GM12878 (cell line): Measurements from ENCODE around the gene GFPT1. TPM values are rescaled to one million over a fixed set of nuclear protein-coding genes. Genes with fewer than 3 reads are reported as not detected.

Source experiments
- ATAC-seq: fragments of 200-7000 bp; cut with Tn5 transposase; 3 replicates; pipeline ENCODE4 v1.9.1; 2020; ENCODE audit warnings: mild to moderate bottlenecking, moderate library complexity
- BruUV-seq: library from RNA; stranded (reverse); fragments of 400-500 nt; replicated peaks from 2 replicates; lab custom pipeline; 2021; lab: Mats Ljungman, UMichigan
- CTCF ChIA-PET: fragments of 300-600 bp; sonication (Branson Sonifier 250); formaldehyde crosslinking; extraction: SDS; loops from one replicate; lab custom pipeline; 2021; ENCODE audit warnings: inconsistent platforms; lab: Yijun Ruan, JAX
- POLR2A ChIA-PET: fragments of 350-600 bp; formaldehyde crosslinking; extraction: SDS; loops from one replicate; lab custom pipeline; 2021; ENCODE audit warnings: inconsistent platforms; lab: Charles Lee
- RAD21 ChIA-PET: fragments of 300-600 bp; sonication (Branson Sonifier 250); formaldehyde crosslinking; loops from one replicate; lab custom pipeline; 2023; ENCODE audit warnings: antibody characterized with exemption; ENCODE audit not compliant: unreplicated experiment; lab: Charles Lee
- SMC1A ChIA-PET: fragments of 300-600 bp; sonication (Branson Sonifier 250); formaldehyde crosslinking; loops from one replicate; lab custom pipeline; 2023; ENCODE audit not compliant: unreplicated experiment, uncharacterized antibody; lab: Charles Lee
- DNase-seq: peaks from one replicate; pipeline ENCODE4 v3.0.0-alpha.2; 2011; ENCODE audit warnings: low read depth, low spot score
- FAIRE-seq: peaks from 3 replicates; lab custom pipeline; 2011; peaks lifted over from hg19 to GRCh38; lab: Jason Lieb, UNC
- H2AFZ ChIP-seq: 2 replicates; pipeline ENCODE4 v1.6.0; 2011; ENCODE audit warnings: low read depth, low read length, control low read depth; ENCODE audit not compliant: control insufficient read depth
- H3K27ac ChIP-seq: 2 replicates; pipeline ENCODE4 v1.5.1; 2011; ENCODE audit warnings: control low read depth; ENCODE audit not compliant: control insufficient read depth, insufficient read depth
- H3K27me3 ChIP-seq, 2 experiments: replicated peaks in 1 of 2; 2 replicates each; pipeline versions ENCODE4 v1.6.0 to v1.6.1; 2011; ENCODE audit warnings: low read length in 1 of 2; ENCODE audit not compliant: control insufficient read depth in 2 of 2, insufficient read depth in 2 of 2
- H3K36me3 ChIP-seq, 2 experiments: 2 replicates each; pipeline ENCODE4 v1.5.1; 2011; ENCODE audit warnings: low read length in 1 of 2; ENCODE audit not compliant: control insufficient read depth in 2 of 2, insufficient read depth in 2 of 2
- H3K4me1 ChIP-seq: 2 replicates; pipeline ENCODE4 v1.6.1; 2011; ENCODE audit warnings: mild to moderate bottlenecking, low read length, moderate library complexity, mixed read lengths; ENCODE audit not compliant: control insufficient read depth, insufficient read depth
- H3K4me2 ChIP-seq: 2 replicates; pipeline ENCODE4 v1.6.0; 2011; ENCODE audit warnings: control low read depth; ENCODE audit not compliant: control insufficient read depth, insufficient read depth
- H3K4me3 ChIP-seq: fragments of 200-600 bp; sonication (generic); 2 replicates; pipeline ENCODE4 v1.5.1; 2016
- H3K79me2 ChIP-seq: 2 replicates; pipeline ENCODE4 v1.6.0; 2011; ENCODE audit warnings: low read length; ENCODE audit not compliant: control insufficient read depth, insufficient read depth
- H3K9ac ChIP-seq: 2 replicates; pipeline ENCODE4 v1.8.0; 2011; ENCODE audit warnings: low read length, control low read depth, mixed read lengths; ENCODE audit not compliant: control insufficient read depth, insufficient read depth
- H3K9me3 ChIP-seq: replicated peaks from 3 replicates; pipeline ENCODE4 v1.5.1; 2011; ENCODE audit warnings: mild to moderate bottlenecking, low read length; ENCODE audit not compliant: control insufficient read depth, insufficient read depth
- H4K20me1 ChIP-seq: 2 replicates; pipeline ENCODE4 v1.6.0; 2011; ENCODE audit not compliant: control insufficient read depth, insufficient read depth
- BACH1 ChIP-seq: fragments of 450-650 bp; IDR thresholded peaks from 2 replicates; pipeline ENCODE4 v1.6.1; 2017; ENCODE audit warnings: mild to moderate bottlenecking, borderline replicate concordance
- BCL11A ChIP-seq: IDR thresholded peaks from 2 replicates; pipeline ENCODE4 v1.6.1; 2011; ENCODE audit warnings: low read depth, low read length
- CEBPB ChIP-seq, 2 experiments: fragments of 150-350 bp in 1 of 2; IDR thresholded peaks; 2 replicates each; pipeline ENCODE4 v1.6.1; 2012 to 2014; ENCODE audit warnings: low read depth in 2 of 2, low read length in 2 of 2, borderline replicate concordance in 1 of 2, inconsistent platforms in 1 of 2
- CHD2 ChIP-seq: IDR thresholded peaks from 2 replicates; pipeline ENCODE4 v1.6.1; 2011; ENCODE audit warnings: low read depth, low read length, improper control_type of control experiment, borderline replicate concordance
- EP300 ChIP-seq, 2 experiments: fragments of 150-350 bp in 1 of 2; IDR thresholded peaks; 2 replicates each; pipeline ENCODE4 v1.6.1; 2011 to 2012; ENCODE audit warnings: low read depth in 2 of 2, low read length in 2 of 2, borderline replicate concordance in 1 of 2, improper control_type of control experiment in 1 of 2, inconsistent platforms in 1 of 2; ENCODE audit not compliant: control insufficient read depth in 1 of 2
- EZH2 ChIP-seq: IDR thresholded peaks from 2 replicates; pipeline ENCODE4 v1.6.1; 2012; ENCODE audit warnings: low read depth, mild to moderate bottlenecking, control low read depth, inconsistent platforms, low read length, borderline replicate concordance; ENCODE audit not compliant: control insufficient read depth
- FOXK2 ChIP-seq: fragments of 450-650 bp; IDR thresholded peaks from 2 replicates; pipeline ENCODE4 v1.6.1; 2017; ENCODE audit warnings: mild to moderate bottlenecking, moderate library complexity
- KLF5 ChIP-seq: fragments of 450-650 bp; IDR thresholded peaks from 2 replicates; pipeline ENCODE4 v1.6.1; 2014; ENCODE audit warnings: mild to moderate bottlenecking; ENCODE audit not compliant: partially characterized antibody
- MEF2B ChIP-seq: fragments of 450-650 bp; IDR thresholded peaks from 2 replicates; pipeline ENCODE4 v1.6.1; 2018; ENCODE audit warnings: mild to moderate bottlenecking, moderate library complexity; ENCODE audit not compliant: partially characterized antibody, poor library complexity, severe bottlenecking
- POLR2AphosphoS5 ChIP-seq: IDR thresholded peaks from 2 replicates; pipeline ENCODE4 v1.6.1; 2011; ENCODE audit warnings: mild to moderate bottlenecking, low read length, inconsistent platforms
- SP1 ChIP-seq: IDR thresholded peaks from one replicate; pipeline ENCODE4 v1.6.1; 2011; ENCODE audit warnings: low read depth, low read length
- SREBF1 ChIP-seq: IDR thresholded peaks from 2 replicates; pipeline ENCODE4 v1.6.1; 2012; ENCODE audit warnings: mild to moderate bottlenecking, low read length
- SREBF2 ChIP-seq: IDR thresholded peaks from 2 replicates; pipeline ENCODE4 v1.6.1; 2012; ENCODE audit warnings: mild to moderate bottlenecking, low read length
- TAF1 ChIP-seq: IDR thresholded peaks from 2 replicates; pipeline ENCODE4 v1.6.1; 2011; ENCODE audit warnings: mild to moderate bottlenecking, low read depth, low read length, borderline replicate concordance
- TCF12 ChIP-seq: IDR thresholded peaks from 2 replicates; pipeline ENCODE4 v1.6.1; 2011; ENCODE audit warnings: low read depth, mild to moderate bottlenecking, low read length
- WGBS: methylation state at CpG from one replicate; pipeline ENCODE4 v1.1.6; 2016; ENCODE audit warnings: low lambda C conversion rate; ENCODE audit not compliant: insufficient replicate concordance, insufficient coverage; ENCODE audit errors: missing lambda C conversion rate; 5-methylcytosine and 5-hydroxymethylcytosine counted together
- in situ Hi-C: fragments of 300-500 bp; cut with MboI; formaldehyde crosslinking; loops from 9 replicates; pipeline ENCODE4 v1.14.3; 2018; ENCODE audit warnings: mixed read lengths
- intact Hi-C: fragments of 100-400 bp; cut with micrococcal nuclease; formaldehyde crosslinking; loops from one replicate; pipeline ENCODE4 v1.14.2; 2022; ENCODE audit not compliant: unreplicated experiment
- polyA plus RNA-seq, 11 experiments: library from polyadenylated mRNA; depleted of rRNA in 4 of 11; unstranded in 6 of 11; stranded (reverse) in 5 of 11; fragments of >200 nt; fragmentation: Nextera tagmentation in 4 of 11; fragmentation: Illumina TruSeq in 1 of 11; extraction: Ambion mirVana in 4 of 11; extraction: Trizol in 1 of 11; gene quantifications; 1 replicate in 1 of 11; 2 replicates in 10 of 11; pipeline versions ENCODE4 v1.2.1 to v1.2.3, GENCODE V29; 2011 to 2016; ENCODE audit warnings: inconsistent platforms in 2 of 11, missing spikeins in 2 of 11, low read depth in 1 of 11
- total RNA-seq, 4 experiments: library from RNA; depleted of rRNA in 3 of 4; stranded (reverse); fragments of >200 nt in 3 of 4; fragmentation: Illumina TruSeq in 1 of 4; extraction: Trizol in 1 of 4; gene quantifications; 2 replicates each; pipeline versions ENCODE4 v1.2.1 to v1.2.3, GENCODE V29; 2013 to 2021
- TF ChIP-seq, protein P1 (sequence below): fragments of 450-650 bp; IDR thresholded peaks from 2 replicates; pipeline ENCODE4 v1.6.1; 2016; ENCODE audit warnings: mild to moderate bottlenecking
- TF ChIP-seq, protein P2 (sequence below): fragments of 450-650 bp; IDR thresholded peaks from 2 replicates; pipeline ENCODE4 v1.6.1; 2017; ENCODE audit warnings: low read depth, mild to moderate bottlenecking, moderate library complexity
- TF ChIP-seq, protein P3 (sequence below): fragments of 450-650 bp; IDR thresholded peaks from 2 replicates; pipeline ENCODE4 v1.6.1; 2017; ENCODE audit warnings: borderline replicate concordance

The GFPT1 gene
- total and polyA plus RNA-seq, 10 of the 15 experiments (the other 5 are each of a cell fraction or from before 2014, with no cell fraction given), result 10.1 to 95.2 (median 24.5) TPM

DNA sequence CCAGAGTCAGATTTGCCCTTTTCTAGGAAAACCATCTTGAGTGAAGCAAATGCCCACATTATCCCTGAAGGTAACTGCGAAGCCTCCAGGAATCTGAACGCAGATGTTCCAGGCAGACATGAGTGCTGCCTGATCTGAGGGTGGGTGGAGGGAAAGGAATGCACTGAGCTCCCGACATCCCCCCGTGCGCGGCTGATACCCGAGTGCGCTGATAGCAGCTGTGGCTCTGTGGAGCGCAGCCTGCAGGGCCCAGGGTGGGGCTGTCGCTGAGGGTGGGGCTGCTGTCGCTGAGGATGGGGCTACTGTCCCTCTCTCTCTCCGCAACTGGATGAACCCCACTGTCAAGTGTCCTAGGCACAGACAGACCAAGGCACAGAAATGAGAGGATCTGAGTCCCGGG lies 82.4 kb downstream of the GFPT1 start (continued):
- TF ChIP-seq POLR2AphosphoS5, result no peak
- no peak for TF ChIP-seq FOXK2

DNA sequence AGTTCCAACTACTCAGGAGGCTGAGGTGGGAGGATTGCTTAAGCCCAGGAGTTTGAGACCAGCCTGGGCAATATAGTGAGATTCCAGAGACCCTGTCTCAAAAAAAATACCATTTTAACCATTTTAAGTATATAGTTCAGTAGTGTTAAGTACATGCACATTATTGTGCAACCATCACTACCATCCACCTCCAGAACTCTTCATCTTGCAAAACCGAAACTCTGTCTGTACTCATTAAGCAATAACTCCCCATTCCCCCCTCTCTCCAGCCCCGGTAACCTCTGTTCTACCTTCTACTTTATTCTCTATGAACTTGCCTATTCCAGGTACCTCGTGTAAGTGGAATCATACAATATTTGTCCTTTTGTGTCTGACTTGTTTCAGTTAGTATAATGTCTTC lies 86.4 kb downstream of the GFPT1 start:
- H4K20me1 ChIP-seq, result no peaks in the 10 kb centered on the region
- H3K79me2 ChIP-seq, result no peaks in the 10 kb centered on the region
- peaks cover 1 to 6% of the 10 kb centered on the region in 2 experiments; a peak in 2 of 4 replicates for H3K27me3 ChIP-seq
- H3K4me1 ChIP-seq, result no peaks in the 10 kb centered on the region
- no peak overlapping the region for H2AFZ ChIP-seq
- DNase-seq (no peak), ATAC-seq (no peak), FAIRE-seq (no peak)
- 52% methylated on average over 3 of the region's 3 CpGs for WGBS
- intact Hi-C loops, result no loop called here
- no peaks in the 10 kb centered on the region; the same call in 2 of the 3 replicates for H3K9me3 ChIP-seq
- H3K27ac ChIP-seq, result no peak overlapping the region
- BruUV-seq, result no TSS peak
- H3K9ac ChIP-seq, result no peak overlapping the region
- SMC1A ChIA-PET, result no interaction called here
- no peaks in the 10 kb centered on the region for H3K36me3 ChIP-seq
- POLR2A ChIA-PET, result no interaction called here
- CTCF ChIA-PET, result no interaction called here
- in situ Hi-C loops, result no loop called here
- RAD21 ChIA-PET, result no interaction called here
- no peak overlapping the region for H3K4me2 ChIP-seq
- TF ChIP-seq TCF12 (no peak), SP1 (no peak), CEBPB (IDR thresholded peaks at IDR 0.05; ENCODE audit: borderline replicate concordance in 1 of 2, low read depth in 2 of 2, low read length in 2 of 2) (no peak), MEF2B (no peak), BCL11A (no peak), CHD2 (no peak), BACH1 (no peak), TAF1 (no peak), EP300 (IDR thresholded peaks at IDR 0.05; ENCODE audit: borderline replicate concordance in 1 of 2, control insufficient read depth in 1 of 2, low read depth in 2 of 2, low read length in 2 of 2) (no peak), SREBF1 (no peak), KLF5 (no peak), EZH2 (no peak), SREBF2 (no peak)
- TF ChIP-seq, protein P1, sequence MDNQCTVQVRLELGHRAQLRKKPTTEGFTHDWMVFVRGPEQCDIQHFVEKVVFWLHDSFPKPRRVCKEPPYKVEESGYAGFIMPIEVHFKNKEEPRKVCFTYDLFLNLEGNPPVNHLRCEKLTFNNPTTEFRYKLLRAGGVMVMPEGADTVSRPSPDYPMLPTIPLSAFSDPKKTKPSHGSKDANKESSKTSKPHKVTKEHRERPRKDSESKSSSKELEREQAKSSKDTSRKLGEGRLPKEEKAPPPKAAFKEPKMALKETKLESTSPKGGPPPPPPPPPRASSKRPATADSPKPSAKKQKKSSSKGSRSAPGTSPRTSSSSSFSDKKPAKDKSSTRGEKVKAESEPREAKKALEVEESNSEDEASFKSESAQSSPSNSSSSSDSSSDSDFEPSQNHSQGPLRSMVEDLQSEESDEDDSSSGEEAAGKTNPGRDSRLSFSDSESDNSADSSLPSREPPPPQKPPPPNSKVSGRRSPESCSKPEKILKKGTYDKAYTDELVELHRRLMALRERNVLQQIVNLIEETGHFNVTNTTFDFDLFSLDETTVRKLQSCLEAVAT, result no peak
- TF ChIP-seq, protein P2, sequence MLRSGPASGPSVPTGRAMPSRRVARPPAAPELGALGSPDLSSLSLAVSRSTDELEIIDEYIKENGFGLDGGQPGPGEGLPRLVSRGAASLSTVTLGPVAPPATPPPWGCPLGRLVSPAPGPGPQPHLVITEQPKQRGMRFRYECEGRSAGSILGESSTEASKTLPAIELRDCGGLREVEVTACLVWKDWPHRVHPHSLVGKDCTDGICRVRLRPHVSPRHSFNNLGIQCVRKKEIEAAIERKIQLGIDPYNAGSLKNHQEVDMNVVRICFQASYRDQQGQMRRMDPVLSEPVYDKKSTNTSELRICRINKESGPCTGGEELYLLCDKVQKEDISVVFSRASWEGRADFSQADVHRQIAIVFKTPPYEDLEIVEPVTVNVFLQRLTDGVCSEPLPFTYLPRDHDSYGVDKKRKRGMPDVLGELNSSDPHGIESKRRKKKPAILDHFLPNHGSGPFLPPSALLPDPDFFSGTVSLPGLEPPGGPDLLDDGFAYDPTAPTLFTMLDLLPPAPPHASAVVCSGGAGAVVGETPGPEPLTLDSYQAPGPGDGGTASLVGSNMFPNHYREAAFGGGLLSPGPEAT, result no peak
- TF ChIP-seq, protein P3, sequence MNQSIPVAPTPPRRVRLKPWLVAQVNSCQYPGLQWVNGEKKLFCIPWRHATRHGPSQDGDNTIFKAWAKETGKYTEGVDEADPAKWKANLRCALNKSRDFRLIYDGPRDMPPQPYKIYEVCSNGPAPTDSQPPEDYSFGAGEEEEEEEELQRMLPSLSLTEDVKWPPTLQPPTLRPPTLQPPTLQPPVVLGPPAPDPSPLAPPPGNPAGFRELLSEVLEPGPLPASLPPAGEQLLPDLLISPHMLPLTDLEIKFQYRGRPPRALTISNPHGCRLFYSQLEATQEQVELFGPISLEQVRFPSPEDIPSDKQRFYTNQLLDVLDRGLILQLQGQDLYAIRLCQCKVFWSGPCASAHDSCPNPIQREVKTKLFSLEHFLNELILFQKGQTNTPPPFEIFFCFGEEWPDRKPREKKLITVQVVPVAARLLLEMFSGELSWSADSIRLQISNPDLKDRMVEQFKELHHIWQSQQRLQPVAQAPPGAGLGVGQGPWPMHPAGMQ, result no peak
- no peak overlapping the region for H3K4me3 ChIP-seq
